HG03575 (cell line): ENCODE data around the gene PPP3CB.

Source experiments
- ATAC-seq: cut with Tn5 transposase; IDR thresholded peaks from one replicate; pipeline ENCODE4 v1.9.1; 2021; ENCODE audit not compliant: unreplicated experiment, insufficient number of reproducible peaks, low FRiP score; ENCODE audit errors: extremely low read depth

The PPP3CB gene

DNA sequence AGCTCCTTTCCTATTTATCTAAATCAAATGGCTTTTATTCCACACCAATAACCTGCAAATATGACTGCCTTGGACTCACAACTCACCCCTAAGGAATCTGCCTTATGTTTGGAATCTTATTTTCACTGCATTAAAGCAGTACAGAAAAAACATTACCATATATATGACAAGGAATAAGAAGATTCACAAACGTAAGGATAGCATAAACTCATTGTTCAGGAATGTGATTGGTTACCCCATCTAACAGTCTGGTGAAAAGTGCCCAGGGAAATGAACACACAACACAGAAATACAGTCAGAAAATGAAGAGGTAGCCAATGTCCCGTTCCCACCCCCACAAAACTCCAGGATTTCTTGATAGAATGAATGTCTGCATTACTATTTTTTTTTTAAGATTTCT lies 2.0 kb downstream of the PPP3CB start:
- ATAC-seq = no peak

DNA sequence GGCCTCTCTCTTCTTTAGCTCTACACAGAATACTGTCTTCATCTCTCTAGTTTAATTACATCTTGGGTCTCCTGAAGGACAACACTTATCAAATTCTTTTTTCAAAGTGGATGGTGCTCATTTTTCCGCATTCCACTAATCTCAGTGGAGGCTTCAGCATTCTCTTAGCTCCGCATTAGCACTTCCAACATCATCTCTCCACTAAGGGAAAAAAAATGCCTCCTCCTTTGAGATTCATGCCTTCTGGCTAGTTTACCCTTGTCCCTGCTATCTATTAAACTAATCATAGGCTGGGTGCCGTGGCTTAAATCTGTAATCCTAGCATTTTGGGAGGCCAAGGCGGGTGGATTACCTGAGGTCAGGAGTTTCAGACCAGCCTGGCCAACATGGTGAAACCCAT lies 9.2 kb downstream of the PPP3CB start:
- no peak for ATAC-seq

DNA sequence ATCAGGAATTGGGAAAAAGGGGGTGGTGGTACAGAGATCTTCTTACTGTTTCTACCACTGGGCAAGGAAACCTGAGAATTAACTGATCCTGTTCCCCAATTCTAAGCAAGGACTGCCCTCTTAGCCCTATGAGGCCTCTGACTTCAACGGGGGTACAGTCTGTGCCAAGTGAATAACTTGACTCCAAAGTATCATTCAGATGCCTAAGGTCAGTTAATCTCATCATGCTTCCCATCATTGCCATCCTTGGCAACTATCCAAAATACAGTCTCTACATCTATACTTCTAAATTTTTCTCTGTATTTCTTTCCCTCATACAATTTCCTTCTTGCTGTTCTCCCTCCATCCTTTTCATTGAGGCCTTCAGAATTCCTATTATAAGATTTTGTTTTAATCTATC lies 10.5 kb downstream of the PPP3CB start:
- ATAC-seq = no peak

DNA sequence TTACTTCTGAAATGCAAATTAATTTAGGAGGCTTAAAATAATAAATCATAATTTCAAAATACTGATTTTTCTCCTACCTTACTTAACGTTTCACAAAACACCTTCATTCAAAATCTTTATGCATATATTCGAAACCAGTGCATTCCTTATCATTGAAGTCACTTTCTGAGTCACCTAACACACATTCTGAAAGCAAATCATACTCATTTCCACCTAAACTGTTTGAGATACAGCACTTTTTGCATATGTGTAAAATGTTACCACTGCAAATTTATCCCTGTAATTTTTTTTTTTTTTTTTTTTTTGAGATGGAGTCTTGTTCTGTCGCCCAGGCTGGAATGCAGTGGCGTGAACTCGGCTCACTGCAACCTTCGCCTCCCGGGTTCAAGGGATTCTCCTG lies 15.7 kb downstream of the PPP3CB start:
- no peak for ATAC-seq

DNA sequence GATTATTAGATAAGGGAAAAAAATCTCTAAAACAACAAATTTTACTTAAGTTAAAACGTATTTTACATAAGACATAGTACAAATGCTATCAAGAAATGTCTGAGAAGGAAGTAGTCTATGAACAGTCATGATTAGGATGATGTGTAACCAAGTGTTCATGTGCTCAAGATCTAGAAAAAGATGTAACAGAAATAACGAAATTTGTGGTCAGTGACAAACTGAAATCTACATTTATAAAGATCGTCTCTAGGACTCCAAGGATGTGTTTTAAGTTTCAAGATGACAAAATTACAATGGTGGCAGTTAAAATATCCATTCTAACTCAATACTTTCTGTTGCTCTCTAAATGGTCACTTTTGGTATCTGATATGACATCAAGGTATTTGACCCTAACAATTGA lies 17.2 kb downstream of the PPP3CB start:
- no peak for ATAC-seq

DNA sequence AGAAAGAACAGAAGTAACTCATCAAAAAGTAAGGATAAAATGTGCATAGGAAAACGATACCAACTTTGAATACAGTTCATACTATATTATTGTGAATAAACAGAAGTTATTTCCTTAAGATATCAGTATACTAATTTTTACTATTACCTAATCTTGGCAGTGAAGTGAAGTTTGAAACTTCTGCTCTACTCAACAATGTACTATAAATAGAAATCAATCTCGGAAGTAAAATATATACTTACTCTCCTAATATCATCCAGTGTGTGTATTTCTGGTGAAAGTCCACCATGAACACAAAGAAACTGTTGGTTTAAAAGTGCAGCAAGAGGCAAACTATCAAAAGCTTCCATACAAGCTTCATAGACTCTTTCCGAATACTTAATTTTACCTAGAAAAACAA lies 24.6 kb downstream of the PPP3CB start:
- ATAC-seq = no peak

DNA sequence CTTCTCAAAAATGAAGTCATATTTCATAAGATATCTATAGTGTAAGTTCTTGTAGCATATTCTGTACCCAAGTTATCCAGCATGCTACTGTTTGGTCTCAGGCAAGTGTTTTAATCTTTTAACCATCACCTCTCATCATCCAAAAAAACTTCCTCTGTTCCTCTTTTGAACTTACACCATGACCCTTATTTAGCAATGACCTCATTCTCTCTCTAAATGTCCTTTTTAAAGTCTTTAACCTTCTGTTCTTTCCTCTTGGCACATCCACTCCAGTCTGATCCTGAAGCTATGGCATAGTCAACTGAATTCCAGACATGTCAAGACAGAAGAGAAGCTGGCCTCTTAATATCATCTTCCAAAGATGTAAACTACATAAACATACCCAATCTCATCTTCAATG lies 26.2 kb downstream of the PPP3CB start:
- no peak for ATAC-seq

DNA sequence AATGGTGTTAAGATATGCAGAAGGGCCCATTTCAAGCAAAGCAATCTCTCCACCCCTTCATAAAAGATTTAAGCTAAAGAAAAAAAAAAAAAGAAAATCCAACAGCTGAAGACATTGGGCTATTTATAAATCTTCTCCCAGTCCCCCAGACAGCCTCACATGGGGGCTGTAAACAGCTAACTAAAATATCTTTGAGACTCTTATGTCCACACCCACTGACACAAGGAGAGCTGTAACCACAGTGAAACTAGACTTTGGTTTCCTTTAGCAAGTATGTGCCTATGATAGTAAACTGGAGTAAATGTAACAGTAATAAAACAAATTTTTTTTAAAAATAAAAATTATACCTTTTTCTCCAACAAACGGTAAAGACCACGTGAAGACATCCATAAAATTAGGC lies 28.6 kb downstream of the PPP3CB start:
- no peak for ATAC-seq

DNA sequence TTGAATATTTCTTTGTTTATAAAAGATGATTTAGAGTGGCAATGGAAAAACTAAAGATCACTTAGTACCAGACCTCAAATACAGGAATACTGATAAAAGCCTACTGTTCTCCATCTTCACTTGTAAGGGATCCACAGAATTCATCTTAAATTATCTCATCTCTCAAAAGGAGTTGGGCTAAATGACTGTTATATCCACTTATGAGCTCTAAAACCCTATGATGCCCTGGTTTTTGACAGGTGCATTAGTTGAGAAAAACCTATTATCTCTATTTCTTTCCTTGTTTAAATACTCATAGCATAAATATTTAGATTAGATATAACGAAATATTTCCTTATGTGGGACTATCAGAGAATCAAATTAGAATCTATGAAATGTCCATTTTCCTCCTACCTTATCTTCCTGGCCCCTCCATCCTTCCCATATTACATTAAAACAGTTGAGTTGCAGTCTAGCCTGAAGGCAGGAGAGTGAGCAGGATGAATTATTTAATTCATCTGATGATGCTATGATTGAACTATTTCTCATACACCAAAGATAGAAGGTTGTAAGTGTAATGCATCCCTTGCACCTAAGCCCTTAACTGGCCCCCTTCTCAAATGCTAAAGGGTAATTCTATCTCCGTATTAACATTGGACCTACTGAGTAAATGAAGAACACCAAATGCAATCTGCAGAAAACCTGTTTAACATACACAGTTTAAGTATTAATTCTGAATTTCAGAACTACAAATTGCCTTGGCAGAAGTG lies 29.7 kb downstream of the PPP3CB start:
- ATAC-seq = no peak

DNA sequence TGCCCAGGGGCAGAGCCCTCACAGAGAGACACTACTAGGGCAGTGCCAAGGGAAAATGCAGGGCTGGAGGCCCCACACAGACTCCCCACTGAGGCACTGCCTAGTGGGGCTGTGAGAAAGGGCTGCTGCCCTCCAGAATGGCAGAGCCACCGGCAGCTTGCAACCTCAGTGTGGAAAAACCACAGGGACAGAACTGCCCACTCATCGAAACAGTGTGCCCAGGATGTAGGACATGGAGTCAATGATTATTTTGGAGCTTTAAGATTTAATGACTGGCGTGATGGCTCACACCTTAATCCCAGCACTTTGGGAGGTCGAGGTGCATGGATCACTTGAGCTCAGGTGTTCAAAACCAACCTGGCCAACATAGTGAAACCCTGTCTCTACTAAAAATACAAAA lies 34.9 kb downstream of the PPP3CB start:
- no peak for ATAC-seq

DNA sequence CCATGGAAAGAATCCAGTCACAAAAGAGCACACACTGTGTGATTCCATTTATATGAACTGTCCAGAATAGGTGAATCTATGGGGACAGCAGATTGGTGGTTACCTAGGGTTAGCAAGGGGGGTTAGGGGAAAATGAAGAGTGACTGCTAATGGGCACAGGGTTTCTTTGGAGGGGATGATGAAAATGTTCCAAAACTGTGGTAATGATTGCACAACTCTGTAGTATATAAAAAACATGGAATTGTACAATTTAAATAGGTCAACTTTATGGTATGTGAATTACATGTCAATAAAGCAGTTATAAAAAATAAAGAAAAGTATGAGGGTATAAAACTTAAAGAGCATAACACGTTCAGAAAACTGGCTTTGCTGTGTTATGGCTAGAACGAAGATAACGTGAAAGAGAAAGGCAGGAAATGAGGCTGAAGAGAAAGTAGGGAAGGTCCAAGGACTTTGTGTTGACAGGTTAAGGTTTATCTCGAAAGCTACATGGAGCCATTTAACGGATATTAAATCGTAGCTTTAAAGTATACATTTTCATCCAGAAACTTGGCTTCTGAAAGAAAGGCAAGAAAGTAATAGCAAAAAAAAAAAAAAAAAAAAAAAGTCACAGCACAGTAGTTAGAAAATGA lies 36.0 kb downstream of the PPP3CB start:
- no peak for ATAC-seq

DNA sequence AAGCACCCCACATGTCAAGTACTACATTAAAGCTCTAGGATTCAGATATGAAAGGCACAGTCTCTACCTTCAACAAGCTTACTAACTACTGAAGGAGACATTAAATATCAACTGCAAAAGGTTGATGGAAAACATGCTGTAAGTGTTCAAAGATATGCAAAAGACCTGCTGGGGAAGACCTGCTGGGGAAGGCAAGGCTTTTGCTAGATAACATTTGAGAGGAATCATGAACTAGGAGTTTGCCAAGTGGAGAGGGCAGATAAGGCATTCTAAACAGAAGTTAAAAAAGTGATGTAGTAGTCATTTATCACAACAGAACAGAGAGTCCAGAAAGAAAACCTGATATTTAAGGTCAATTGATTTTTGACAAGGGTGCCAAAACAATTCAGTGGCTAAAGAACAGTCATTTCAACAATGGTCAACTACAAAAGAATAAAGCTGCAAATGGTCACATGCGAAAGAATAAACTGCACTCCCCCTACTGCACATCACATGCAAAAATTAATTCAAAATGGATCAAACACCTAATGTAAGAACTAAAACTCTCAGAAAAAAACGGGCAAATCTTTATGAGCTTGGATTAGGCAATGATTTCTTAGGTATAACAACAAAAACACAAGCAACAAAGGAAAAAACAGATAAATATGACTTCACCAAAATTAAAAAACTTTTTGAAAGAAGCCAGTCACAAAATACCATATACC lies 39.5 kb downstream of the PPP3CB start:
- ATAC-seq = no peak

DNA sequence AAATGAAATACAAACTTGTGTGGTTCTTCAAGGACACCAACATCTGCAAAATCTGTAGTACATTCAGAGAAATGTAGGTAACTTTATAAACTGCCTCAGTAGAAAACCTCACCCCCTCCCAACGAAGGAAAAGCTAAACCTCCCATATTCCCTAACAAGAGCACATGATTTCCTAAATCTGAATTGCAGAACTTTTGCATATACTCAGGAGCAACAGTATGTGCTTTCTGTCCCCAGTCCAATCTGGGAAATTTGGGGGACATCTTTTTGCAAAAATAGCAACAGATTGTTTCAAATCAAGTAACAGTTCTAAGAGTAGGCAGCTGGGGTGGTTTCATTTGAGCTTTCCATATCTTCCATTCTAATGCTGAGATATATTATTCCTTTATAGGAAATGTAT lies 46.7 kb downstream of the PPP3CB start:
- ATAC-seq = no peak

DNA sequence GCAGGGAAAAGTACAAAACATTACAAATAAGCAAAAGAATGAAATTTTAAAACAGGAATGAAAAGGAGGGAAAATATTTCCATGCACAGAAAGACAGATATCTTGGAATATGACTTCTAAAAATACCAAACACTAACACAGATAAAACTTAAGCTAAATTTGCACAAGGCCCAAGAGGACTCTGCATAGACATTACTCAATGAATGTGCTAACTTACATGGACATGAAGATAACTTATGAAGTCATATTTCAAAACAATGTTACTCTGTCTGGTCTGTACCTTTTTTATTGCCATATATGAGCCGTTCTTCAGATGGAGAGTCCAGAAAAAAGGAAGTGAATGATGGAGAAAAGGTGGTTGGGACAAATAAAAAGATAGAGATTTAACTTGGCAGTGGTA lies 47.4 kb downstream of the PPP3CB start:
- ATAC-seq = no peak

DNA sequence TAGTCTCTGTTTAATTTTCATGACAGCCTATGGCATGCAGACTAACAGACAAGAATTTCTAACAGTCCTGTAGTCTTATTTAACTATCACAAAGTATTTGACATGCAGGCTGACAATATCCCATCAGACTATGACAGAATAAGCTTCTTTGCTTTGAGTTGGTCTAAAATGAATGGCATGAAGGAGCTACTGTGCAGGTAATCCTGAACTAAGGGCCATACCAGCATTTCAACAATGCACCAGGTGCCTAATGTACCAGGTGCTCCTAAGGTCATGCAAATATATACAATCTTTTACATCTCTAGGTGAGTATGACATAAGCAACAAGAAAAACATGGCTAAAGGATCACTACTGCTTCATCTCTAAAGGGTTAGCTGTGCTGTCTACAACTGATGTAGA lies 48.9 kb downstream of the PPP3CB start:
- ATAC-seq = no peak

DNA sequence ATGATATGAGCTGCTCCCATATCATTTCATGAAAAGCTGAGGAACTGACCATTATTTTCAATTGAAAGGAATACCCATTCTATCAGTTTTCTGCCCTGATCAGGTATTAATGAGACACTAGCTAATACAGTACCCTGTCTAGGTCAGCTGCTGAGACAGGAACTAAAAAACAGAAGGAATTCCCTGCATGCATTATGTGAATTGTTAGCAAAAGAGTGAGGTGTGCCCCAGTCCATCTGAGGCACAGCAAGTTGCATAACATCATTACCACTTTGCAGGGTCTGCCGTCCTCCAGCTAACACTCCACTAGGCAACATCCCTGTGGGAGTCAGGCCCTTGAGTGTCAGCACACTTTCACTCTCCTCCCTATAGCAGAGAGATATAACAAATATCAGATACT lies 51.4 kb downstream of the PPP3CB start:
- no peak for ATAC-seq

DNA sequence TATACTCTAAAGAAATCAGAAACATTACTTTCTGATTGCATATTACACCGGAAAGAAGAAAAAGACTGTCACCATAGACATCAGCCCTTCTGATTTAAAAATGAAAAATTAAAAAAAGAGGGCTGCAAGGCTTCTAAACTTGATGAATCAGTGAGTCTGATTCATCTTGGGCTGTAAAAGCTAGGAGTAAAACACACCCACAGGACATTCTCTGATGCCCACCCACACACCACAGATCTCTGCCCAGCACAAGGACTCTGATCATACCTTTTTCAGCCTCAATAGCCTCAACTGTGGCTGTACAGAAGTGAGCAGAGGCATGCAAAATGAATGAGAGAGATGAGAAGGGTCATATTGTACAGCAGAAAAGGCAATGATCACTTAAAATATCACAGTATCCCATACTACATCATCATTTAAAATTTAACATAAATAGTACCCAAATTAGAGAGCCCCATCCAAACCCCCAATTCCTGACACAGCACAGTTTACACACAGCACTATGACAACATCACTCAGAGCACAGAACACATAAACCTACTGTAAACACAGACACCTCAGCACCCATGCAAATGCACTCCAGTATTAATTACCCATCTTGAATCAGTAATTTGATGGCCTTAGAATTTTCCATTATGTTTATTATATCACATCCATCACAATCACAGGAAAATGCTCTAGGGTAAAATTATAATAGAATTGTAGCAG lies 56.1 kb downstream of the PPP3CB start:
- no peak for ATAC-seq

DNA sequence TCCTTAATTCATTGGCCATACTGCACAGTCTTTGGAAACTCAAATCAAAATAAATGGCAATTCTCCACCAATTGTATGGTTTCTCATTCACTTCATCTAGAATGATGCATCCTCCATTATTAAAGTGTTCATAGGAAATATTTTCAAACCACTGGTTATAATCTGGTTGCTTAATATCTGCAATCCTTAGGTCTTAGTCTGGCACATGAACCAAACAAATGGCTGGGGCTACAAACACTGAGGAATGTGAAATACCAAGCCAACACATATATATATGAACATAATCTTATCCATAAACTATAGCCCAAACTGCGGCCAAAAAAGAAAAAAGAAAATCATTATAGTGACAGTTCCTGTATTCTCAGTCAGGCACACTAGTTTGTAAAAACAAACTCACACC lies 56.8 kb downstream of the PPP3CB start:
- no peak for ATAC-seq

DNA sequence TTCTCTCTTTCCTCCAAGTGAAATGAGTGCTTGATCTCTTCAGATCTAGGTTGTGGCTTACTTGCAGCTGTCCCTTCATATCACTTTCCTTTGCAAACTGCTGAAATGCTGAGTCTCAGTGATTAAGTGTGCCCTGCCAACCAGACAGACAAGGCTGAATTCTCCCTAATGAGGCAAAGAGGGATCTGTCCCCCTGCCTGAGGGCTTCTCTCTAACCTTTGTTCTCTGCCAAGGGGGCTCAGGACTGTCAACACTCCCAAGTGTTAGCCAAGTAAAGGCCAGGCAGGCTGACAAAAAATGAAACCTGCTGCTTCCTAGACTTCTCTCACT lies 62.3 kb downstream of the PPP3CB start, which contains the start of gene MSS51:
Gene MSS51 (minus strand): TSS at position 24 of the 330 bp plus-strand sequence. CDS start 5,277 bp downstream, outside the sequence.
- ATAC-seq = no peak
